A172 (cell line): ENCODE measurements around the gene S100A12. TPM values are rescaled to one million over a fixed set of nuclear protein-coding genes. Genes with fewer than 3 reads are reported as not detected.

Source experiments
- DNase-seq: peaks from one replicate; pipeline ENCODE4 v3.0.0-alpha.2; 2015; ENCODE audit warnings: low spot score
- total RNA-seq: library from RNA; depleted of rRNA; stranded (reverse); fragments of >200 nt; shearing (Covaris generic); gene quantifications from 2 replicates; pipeline ENCODE4 v1.2.3, GENCODE V29; 2014

Gene S100A12
- total RNA-seq, 1 experiment from 2014 or later: not detected

DNA sequence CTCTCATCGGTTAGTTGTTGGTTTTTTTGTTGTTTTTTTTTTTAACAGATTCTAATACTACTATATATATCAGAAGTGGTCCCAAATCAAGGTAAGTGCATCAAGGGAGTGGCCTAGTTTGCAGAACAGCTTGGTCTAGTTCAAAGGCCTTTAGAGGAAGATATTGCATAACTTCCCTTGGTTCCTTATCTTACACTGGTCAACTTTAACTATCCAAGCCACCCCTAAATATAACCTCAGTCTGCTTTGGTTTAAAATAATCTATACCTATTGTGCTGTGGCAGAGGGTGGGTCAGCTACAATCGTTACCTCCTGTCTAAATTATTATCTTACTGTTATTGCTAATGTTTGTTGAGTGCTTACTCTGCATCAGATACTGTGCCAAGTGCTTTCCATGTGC lies 6.9 kb downstream of the S100A12 start:
- DNase-seq: no peak

DNA sequence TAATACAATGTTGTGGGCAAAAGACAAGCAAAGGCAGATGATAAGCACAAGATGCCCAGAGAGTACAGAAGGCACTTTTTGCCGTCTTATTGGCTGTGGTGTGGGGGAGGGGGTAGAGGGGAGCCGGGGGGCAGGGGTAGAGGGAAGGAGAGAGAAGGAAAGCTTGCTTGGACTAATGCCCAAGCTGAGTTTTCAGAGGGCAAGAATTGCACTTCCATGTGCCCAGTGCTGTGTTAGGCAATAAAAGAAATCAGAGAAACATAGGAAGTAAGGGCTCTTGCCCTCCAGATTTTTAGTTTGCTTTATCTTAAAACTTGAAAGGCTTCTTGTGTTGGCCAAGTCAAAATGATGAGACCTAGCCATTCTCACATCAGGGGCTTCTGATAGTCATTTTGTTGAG lies 8.3 kb downstream of the S100A12 start:
- no peak for DNase-seq

DNA sequence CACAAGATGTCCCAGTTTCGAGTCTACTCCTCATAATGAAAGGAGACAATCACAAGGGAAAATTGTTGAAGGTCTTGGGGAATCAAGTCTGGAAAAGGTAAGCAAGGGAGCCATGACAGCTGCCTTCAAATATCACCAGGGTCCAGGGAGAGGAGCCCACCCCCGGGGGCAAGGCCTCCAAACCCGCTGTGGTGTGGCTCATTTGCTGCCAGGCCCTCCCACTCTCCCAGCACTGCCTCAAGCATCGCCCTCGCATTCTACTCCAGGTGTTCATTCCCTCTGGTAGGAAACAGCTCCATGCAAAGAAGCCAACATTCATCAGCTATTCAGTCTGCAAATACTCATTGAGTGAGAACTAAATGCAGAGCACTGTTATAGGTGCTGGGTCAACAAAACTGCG lies 9.2 kb downstream of the S100A12 start:
- DNase-seq: no peak

DNA sequence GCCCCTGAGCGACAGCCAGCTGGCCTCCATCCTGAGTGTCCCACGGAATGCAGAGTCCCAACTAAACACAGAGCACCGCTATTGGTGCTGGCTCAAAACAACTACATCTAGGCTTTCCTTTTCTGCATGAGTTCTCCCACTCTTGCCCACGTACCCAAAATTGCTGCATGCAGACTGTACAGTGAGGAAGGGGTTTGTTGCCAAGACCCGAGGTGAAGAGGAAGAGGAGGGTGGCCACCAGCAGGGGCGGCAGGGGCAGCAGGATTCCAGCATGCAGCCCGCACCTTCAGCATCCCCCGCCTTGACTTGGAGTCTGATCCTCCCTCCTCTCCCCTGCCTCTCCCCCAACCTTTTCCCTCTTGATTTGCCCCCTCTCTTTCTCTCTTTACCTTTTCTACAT lies 9.7 kb downstream of the S100A12 start:
- DNase-seq: no peak

DNA sequence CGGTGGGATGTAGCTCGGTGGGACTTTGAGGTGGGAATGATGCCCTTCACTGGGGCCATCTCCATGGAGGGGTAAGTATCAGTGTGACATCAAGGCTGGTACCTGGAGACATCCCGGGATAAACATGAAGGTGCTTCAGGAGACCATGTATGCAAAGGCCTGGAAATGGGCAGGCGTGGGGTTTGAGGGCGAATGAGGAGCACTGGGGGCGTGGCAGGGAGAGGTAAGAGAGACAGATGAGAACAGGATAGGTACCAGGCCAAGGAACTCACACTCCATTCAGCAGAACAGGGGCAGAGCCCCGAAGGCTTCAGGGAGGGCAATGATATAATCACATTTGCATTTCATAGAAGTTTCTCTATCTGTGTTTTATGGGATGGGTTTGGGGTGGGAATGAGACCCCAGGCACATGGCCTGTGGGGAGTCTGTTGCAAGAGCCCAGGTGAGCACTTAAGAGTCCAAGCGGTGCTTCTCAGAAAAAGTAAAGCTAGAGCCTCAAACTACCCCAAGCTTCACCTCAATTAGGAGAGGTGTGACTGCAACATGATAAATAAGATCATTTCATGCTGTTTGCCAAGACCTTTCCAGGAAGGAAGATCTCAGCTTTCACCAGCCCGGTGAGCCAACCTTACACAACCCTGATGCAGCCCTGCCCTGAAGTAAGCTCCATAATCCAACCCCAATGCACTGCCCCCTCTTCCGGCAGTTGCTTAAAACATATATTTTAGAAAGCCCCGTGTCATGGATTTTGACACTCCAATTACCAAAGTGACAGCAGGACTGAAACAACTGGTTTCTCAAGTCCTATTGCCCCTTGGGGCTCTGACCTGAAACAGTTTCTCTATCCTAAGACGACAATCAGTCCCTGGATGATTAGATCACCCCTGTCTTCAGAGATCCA lies 10.4 kb downstream of the S100A12 start:
- DNase-seq: no peak

DNA sequence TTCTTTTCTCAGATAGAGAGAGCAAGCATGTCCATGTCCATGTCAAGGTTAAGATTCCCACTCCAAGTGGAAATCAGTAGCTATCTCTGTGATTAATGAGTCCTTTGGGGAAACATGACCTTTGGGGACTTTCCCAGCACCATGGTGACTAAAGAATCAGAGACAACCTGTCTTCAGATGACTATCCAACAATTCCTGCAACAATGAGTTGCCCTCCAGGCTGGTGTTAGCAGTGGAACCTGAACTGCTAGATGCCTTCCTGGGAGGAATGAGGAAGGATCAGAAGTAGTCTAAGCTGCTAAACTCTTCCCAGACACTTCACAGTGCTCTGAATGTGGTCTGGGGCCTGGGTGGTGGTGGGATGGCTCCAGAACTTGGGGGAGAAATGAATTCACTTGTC lies 11.3 kb downstream of the S100A12 start:
- no peak for DNase-seq

DNA sequence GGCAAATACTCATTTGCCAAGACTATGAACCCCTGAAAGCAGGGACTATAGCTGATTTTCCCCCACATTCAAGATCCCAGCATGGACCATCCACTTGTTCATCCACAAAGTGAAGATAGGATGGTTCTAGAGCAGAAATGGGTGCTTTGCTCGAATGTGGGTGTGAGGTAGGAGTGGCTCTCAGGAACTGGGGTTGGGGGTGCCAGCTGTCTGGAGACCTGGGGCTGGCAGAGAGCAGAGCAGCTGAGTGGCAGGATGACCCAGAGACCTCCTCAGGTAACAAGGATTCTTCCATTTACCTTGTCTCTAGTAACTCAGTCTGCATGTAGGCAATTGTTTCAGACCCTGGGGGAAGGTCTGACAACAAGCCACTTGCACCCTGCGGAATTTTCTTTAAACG lies 11.8 kb downstream of the S100A12 start:
- DNase-seq: no peak

DNA sequence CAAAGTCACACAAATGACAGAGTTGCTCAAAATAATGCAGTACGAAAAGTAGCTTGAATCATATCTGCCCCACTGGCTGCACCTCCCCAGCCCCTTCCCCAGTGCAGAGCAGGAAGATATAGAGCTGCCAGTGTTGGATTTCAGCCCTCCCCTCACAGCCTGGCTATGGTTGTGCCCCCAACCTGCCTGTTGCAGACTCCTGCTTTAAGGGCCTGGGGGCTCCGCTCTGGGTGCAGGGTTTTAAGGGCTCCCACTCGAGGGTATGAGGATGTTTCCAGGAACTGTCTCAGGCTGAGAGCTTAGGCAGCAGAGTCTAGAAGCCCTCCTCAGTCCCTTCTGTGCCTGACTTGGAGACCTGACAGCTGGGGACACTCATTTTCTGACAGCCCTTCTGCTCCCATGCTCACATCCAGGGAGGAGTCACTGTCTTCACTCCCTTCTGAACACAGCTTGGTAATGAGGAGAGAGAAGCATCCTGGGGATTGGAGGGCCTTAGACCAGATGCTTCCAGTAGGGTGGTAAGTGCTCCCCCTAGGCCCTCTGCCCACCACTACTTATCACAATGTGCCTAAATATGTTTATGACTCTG lies 13.1 kb downstream of the S100A12 start:
- no peak for DNase-seq

DNA sequence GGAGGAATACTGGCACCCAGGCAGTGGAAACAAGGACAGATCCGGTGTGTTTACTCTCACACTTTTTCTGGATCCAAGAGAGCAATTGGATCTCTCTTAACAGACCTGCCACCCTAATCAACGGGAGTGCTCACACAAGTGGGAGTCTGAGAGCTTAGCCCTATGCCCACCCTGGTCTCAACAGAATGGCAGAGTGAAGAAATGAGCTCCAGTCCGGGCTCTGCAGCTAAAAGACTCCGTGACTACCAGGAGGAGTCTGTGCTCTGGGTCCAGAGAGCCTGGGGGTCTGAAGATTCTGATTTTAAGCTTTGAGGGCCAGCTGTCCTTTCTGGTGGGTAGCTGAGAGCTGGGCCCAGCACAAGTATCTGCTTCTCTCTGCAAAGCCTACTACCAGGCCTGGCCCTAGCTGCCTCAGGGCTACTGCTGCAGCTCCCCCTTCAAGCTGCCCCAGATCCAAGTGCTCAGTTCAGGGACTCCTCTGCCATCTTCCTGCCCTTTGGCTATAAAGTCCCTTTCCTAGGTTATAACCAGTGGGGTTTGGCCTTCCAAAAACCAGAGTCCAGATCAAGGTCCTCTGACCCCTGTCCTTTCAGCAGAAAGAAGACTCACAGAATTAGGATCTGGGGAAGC lies 13.8 kb downstream of the S100A12 start:
- DNase-seq: no peak

DNA sequence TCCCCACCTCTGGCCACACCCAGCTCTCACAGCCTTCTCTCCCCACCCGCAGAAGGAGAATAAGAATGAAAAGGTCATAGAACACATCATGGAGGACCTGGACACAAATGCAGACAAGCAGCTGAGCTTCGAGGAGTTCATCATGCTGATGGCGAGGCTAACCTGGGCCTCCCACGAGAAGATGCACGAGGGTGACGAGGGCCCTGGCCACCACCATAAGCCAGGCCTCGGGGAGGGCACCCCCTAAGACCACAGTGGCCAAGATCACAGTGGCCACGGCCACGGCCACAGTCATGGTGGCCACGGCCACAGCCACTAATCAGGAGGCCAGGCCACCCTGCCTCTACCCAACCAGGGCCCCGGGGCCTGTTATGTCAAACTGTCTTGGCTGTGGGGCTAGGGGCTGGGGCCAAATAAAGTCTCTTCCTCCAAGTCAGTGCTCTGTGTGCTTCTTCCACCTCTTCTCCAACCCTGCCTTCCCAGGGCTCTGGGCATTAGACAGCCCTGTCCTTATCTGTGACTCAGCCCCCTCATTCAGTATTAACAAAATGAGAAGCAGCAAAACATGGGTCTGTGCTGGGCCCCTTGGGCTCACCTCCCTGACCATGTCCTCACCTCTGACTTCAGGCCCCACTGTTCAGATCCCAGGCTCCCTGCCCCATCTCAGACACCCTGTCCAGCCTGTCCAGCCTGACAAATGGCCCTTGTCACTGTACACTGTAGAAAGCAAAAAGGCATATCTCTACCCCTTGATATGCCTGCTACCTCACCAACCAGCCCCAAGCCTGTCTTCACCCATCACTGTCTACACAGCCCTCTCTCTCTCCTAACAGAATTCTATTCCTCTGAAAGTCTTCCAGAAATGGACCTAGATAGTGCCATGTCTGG lies 14.6 kb downstream of the S100A12 start:
- DNase-seq: no peak

DNA sequence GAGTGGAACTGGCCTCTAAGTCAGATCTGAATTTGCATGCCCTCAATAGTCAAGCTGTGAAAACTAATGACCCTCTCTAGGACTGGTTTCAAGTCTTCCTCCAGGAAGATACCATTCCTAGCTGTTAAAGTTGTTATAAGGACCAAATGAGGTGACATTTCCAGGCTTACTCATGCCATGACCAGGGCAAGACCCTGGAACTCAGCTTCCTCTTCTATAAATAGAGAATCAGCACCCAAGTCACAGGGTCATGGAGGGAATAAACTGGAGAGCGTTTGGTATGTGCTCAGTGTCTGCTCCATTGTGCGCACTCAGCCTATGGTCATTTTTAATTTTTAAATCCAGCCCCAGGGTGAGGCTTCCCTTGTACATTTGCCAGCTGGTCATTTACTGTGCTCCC lies 15.2 kb downstream of the S100A12 start:
- DNase-seq: no peak

DNA sequence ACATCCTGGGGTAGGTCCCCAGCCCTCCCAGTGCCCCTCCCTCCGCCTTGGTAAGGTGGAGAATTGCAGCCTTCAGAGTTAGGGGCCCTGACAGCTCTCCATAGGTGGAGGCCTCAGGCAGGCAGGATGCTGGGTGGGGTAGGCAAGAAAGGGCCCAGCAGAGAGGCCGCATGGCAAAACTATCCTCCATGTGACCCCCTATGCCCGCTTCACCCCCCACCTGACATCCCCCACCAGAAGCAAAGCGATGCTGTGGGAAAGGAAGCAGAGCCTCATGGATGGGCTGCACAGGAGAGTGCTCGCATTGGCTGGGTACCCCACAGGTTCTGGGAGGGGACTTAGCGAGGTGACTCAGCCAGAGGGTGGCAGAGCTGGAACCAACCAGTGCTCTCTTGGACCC lies 16.2 kb downstream of the S100A12 start:
- no peak for DNase-seq

DNA sequence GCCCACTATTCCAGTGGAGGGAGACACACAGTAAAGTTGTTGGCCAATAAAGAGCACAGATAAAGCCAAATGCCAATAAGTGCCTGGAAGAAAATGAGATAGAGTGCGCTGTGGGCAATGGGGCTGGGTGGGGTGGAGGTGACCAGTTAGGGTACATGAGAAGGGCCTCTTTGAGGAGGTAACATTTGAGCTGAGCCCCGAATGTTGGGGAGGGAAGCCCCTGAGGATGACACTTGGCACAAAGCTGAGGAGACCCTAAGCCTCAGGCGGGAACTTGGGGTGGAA lies 16.8 kb downstream of the S100A12 start:
- no peak for DNase-seq

DNA sequence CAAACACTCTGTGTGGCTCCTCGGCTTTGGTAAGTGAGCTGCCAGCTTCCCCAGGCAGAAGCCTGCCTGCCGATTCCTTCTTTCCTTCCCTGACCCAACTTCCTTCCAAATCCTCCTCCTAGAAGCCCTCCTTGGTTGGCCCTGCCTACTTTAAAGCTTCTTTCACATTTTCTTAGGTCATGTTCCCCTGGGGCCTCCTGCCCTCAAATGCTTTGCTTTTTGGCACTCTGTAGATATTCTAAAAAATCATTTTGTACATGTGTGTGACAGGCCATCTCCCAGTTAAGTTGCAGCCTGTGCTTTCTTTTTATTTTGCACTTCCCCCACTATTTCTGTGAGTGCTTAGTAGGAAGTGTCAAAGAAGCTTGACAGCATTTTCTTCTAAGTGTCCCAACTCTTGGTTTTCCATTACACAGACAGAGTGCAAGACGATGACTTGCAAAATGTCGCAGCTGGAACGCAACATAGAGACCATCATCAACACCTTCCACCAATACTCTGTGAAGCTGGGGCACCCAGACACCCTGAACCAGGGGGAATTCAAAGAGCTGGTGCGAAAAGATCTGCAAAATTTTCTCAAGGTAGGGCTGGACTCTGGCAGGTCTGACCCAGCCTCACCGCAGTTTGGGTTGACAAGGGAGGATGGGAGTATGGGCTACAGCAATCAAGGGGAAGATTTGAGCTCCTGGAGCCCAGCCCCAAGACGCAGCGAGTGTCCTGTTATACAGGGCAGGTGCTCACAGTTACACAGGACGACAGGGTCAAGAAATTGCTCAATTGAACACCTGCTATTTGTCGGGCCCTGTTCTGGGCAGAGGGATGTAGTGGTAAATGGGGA lies 17.3 kb downstream of the S100A12 start, which contains the start of gene S100A9:
Gene S100A9, plus strand, starts transcription at position 2 of the 838 bp plus-strand sequence. Its CDS starts 430 bp downstream, at position 432.
- no peak for DNase-seq

DNA sequence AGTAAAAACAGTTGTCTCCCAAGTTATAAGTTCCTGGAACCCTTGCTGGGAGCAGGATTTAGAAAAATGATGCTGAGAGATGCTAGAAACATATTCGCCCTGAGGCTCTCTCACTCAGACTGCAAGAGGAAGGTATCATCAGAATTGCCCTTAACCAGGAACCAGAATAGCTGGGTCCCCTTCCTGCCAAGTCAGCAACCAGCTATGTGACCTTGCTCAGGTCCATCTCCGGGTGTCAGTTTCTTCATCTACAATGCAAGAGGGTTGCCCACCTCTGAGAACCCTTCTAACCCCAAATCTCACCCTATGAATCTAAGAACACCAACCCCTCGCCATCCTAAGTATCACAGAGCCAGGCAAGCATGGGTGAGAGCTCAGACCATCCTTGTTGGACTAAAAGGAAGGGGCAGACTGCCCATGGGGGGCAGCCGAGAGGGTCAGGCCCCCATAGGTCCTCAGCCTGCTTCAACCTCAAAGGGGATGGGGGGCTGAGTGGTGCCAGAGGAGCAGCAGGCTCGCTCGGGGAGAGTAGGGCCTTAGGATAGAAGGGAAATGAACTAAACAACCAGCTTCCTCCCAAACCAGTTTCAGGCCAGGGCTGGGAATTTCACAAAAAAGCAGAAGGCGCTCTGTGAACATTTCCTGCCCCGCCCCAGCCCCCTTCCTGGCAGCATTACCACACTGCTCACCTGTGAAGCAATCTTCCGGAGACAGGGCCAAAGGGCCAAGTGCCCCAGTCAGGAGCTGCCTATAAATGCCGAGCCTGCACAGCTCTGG lies 18.2 kb downstream of the S100A12 start:
- no peak for DNase-seq

DNA sequence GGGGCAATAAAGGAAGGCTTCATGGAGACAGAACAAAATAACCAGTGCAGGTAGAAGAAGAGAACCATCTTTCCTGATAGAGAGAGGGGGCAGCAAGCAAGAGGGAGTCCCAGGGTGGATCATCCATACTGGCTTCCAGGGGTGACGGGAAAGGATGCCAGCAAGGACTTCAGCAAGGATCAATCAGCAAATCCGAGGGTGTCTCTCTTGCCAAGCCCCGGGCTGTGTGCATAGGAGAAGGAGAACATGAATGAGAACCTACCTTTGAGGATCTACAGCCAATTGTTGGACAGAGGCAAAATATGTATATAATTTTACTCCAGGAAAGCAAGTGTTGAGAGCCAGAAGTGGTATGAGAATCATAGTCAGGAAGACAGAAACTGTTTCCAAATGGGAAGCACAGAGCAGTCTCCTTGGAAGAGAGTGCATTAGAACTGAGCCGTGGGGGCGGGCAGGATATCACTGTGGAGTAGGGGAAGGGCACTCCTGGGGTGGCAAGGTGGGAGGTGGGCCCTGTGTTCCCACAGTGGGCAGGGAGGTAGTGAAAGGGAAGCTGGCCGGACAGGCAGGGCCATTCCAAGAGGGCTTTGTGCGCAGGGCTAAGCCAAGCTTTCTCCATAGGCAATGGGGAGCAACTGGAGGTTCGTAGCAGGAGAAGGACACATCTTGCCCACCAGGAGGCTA lies 18.9 kb downstream of the S100A12 start:
- no peak for DNase-seq

DNA sequence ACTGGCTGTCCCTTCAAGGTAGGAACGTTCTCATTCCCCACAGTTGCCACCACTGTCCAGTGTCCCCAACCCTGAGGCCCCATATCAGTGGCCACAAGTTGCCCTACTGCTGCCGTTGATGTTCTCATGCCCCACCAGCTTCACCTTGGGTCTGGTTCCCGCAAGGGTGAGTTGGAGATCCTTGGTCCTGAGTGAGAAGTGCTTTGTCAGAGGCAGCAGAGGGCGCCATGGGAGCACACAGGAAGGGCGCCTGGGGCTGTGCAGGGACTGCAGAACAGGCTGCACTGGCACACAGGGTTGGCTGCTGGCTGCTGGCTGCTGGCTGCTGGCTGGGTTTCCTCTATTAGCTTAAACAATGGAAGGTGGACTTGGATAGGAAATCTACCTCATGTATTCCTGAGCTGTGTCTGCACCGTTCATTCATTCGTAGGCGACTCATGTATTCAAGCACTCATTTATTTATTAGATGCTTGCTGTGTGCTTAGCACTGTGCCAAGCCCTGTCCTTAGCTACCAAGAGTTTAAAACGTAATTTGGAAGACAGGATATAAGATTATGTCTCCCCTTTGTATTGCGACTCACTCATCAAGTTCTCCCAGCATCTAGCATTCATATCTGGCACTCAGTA lies 19.9 kb downstream of the S100A12 start:
- DNase-seq: peak; percentile 66

DNA sequence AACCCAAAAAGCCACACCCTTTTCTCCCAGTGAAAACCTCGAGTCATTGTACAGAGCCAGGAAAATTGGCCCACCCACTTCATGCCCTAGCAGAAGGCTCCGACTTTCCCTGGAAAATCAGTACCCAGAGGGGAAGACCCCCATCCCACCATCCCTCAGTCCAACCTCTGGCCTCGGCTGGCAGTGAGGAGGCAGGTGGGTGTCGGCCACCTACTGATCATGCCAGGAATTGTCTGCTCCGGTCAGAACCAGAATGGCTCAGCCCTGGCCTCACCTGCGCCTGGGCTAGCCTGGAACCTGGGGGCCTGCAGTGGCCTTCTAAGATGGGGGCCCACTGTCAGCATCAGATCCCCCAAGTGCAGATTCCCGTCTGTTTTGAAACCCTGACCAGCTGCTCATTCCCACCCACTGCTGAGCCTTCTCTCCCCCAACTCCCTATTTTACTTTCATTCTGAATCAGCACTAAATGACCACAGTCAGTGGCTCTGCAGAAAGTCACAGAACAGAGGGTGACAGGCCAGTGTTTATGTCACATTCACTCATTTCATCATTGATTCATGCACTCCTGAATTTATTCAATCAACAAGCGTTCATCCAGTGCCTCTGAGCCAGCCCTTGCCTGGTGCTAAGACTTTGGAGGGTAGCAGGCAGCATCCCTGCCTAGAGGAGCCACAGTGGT lies 20.8 kb downstream of the S100A12 start:
- no peak for DNase-seq
